HG03521 (cell line): ENCODE measurements around the gene PXDN.

ENCODE experiments used
- ATAC-seq: cut with Tn5 transposase; IDR thresholded peaks from one replicate; pipeline ENCODE4 v1.9.1; 2021; ENCODE audit warnings: mild to moderate bottlenecking, moderate library complexity; ENCODE audit not compliant: unreplicated experiment

PXDN gene

GRCh38 chr2:1603059-1603458 lies 141.3 kb downstream of the PXDN start:
- no peak for ATAC-seq

- ATAC-seq = no peak
Observed at GRCh38 chr2:1602278-1603010, 141.9 kb downstream of the PXDN start.

GRCh38 chr2:1601471-1602277 lies 142.6 kb downstream of the PXDN start:
- ATAC-seq = no peak

- ATAC-seq = no peak
Observed at GRCh38 chr2:1601067-1601412, 143.3 kb downstream of the PXDN start.

- no peak for ATAC-seq
Observed at GRCh38 chr2:1600191-1601066, 143.9 kb downstream of the PXDN start.

GRCh38 chr2:1599301-1600085 lies 144.8 kb downstream of the PXDN start:
- ATAC-seq = no peak

- no peak for ATAC-seq
Observed at GRCh38 chr2:1598800-1599199, 145.5 kb downstream of the PXDN start.

- ATAC-seq = no peak
Observed at GRCh38 chr2:1598041-1598710, 146.1 kb downstream of the PXDN start.

- no peak for ATAC-seq
Observed at GRCh38 chr2:1595274-1595673, 149.0 kb downstream of the PXDN start.

- ATAC-seq = no peak
Observed at GRCh38 chr2:1594373-1595171, 149.7 kb downstream of the PXDN start.

GRCh38 chr2:1594123-1594372 lies 150.3 kb downstream of the PXDN start:
- no peak for ATAC-seq

GRCh38 chr2:1593371-1594122 lies 150.8 kb downstream of the PXDN start:
- no peak for ATAC-seq

GRCh38 chr2:1591978-1592907 lies 152.1 kb downstream of the PXDN start:
- no peak for ATAC-seq

GRCh38 chr2:1591461-1591770 lies 152.9 kb downstream of the PXDN start:
- ATAC-seq = no peak

GRCh38 chr2:1590596-1591460 lies 153.5 kb downstream of the PXDN start:
- ATAC-seq = no peak

- ATAC-seq = no peak
Observed at GRCh38 chr2:1588978-1589621, 155.2 kb downstream of the PXDN start.
